RWPE2 (cell line): Measurements from ENCODE around the gene ATXN7L1.
"Not testable (repeated sequence)": the region's sequence is repeated elsewhere in the genome, so short reads cannot be mapped to it uniquely, and the experiment has no call there.

Source experiments
- ATAC-seq: fragments of 200-7000 bp; cut with Tn5 transposase; 3 replicates; pipeline ENCODE4 v1.9.1; 2021; ENCODE audit warnings: low read depth
- DNase-seq: peaks from one replicate; pipeline ENCODE4 v3.0.0-alpha.2; 2020; ENCODE audit warnings: low spot score
- H3K27ac ChIP-seq: fragments of 450-650 bp; 2 replicates; pipeline ENCODE4 v1.5.1; 2017; ENCODE audit warnings: mild to moderate bottlenecking; ENCODE audit not compliant: poor library complexity, severe bottlenecking
- H3K27me3 ChIP-seq: fragments of 250-450 bp; sonication (Bioruptor Pico); 2 replicates; pipeline ENCODE4 v1.5.1; 2021; ENCODE audit warnings: mild to moderate bottlenecking, moderate library complexity; ENCODE audit not compliant: insufficient read depth, poor library complexity, severe bottlenecking
- H3K36me3 ChIP-seq: fragments of 250-450 bp; sonication (Bioruptor Pico); 2 replicates; pipeline ENCODE4 v1.5.1; 2020; ENCODE audit warnings: low read depth, mild to moderate bottlenecking, moderate library complexity
- H3K4me1 ChIP-seq: fragments of 250-450 bp; sonication (Bioruptor Pico); 2 replicates; pipeline ENCODE4 v1.5.1; 2021; ENCODE audit warnings: mild to moderate bottlenecking, moderate library complexity; ENCODE audit not compliant: insufficient read depth, poor library complexity, severe bottlenecking
- H3K4me3 ChIP-seq: fragments of 250-450 bp; sonication (Bioruptor Pico); 2 replicates; pipeline ENCODE4 v1.5.1; 2021; ENCODE audit warnings: mild to moderate bottlenecking, moderate library complexity; ENCODE audit not compliant: severe bottlenecking
- H3K9me3 ChIP-seq: fragments of 250-450 bp; sonication (Bioruptor Pico); 2 replicates; pipeline ENCODE4 v1.5.1; 2021; ENCODE audit warnings: mild to moderate bottlenecking, moderate library complexity; ENCODE audit not compliant: severe bottlenecking
- TF ChIP-seq, protein P1 (sequence below): fragments of 450-650 bp; IDR thresholded peaks from one replicate; pipeline ENCODE4 v1.5.1; 2017; ENCODE audit warnings: mild to moderate bottlenecking, moderate library complexity; ENCODE audit not compliant: poor library complexity, severe bottlenecking

The ATXN7L1 gene

DNA sequence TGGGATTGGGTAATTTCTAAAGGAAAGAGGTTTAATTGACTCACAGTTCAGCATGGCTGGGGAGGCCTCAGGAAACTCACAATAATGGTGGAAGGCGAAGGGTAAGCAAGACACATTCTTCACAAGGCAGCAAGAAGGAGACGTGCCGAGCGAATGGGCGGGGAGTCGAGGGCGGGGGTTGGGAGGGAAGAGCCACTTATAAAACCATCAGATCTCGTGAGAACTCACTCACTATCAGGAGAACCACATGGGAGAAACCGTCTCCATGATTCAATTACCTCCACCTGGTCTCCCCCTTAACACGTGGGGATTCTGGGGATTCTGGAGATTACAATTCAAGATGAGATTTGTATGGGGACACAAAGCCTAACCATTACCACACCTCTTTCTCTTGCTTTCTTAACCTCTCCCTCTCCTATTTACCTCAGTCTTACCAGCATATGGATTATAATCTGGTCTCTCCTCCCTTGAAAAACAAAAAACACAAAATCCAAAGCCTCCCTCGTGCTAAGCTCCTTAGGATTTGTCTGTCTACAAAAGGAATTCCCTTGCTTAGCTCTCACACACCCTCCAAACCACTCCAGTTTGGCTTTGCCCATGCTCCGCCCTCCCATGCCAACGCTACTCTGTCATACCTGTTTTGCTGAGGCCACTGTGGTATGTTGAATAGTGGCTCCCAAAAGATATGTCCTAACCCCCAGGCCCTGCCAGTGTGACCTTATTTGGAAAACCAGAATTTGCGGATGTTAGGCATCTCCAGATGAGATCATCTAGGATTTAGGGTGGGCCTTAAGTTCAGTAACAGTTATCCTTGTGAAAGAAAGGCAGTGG, 275.5 kb downstream of the ATXN7L1 start:
- no peaks in the 10 kb centered on the region for H3K27me3 ChIP-seq
- TF ChIP-seq, protein P1, sequence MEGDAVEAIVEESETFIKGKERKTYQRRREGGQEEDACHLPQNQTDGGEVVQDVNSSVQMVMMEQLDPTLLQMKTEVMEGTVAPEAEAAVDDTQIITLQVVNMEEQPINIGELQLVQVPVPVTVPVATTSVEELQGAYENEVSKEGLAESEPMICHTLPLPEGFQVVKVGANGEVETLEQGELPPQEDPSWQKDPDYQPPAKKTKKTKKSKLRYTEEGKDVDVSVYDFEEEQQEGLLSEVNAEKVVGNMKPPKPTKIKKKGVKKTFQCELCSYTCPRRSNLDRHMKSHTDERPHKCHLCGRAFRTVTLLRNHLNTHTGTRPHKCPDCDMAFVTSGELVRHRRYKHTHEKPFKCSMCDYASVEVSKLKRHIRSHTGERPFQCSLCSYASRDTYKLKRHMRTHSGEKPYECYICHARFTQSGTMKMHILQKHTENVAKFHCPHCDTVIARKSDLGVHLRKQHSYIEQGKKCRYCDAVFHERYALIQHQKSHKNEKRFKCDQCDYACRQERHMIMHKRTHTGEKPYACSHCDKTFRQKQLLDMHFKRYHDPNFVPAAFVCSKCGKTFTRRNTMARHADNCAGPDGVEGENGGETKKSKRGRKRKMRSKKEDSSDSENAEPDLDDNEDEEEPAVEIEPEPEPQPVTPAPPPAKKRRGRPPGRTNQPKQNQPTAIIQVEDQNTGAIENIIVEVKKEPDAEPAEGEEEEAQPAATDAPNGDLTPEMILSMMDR, result no peak
- H3K27ac ChIP-seq, result no peak overlapping the region
- ATAC-seq (peak; percentile 62), DNase-seq (no peak)
- no peak overlapping the region for H3K4me3 ChIP-seq
- no peaks in the 10 kb centered on the region for H3K36me3 ChIP-seq
- H3K9me3 ChIP-seq, result no peaks in the 10 kb centered on the region
- no peaks in the 10 kb centered on the region for H3K4me1 ChIP-seq

DNA sequence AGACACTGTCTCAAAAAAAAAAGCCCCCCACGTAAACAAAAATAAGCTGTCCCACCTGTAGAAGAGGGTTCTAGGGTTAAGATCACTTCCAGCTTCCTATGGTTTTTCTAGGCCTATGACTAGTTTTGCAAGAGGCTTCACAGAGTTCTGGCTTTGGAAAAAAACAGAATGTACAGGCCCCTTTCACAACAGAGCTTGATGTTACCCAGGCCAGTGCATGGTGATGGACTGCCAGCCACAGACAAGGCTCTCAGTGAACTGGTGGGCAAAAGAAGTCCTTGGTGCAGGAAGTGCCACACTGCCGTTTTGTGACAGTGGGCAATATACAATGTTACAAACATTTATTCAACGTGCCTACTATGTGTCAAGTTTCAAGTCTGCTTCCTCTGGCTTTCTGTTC, 276.8 kb downstream of the ATXN7L1 start:
- ATAC-seq (no peak), DNase-seq (no peak)
- H3K9me3 ChIP-seq, result no peaks in the 10 kb centered on the region
- TF ChIP-seq, protein P1, result no peak
- H3K27ac ChIP-seq, result no peak overlapping the region
- H3K4me1 ChIP-seq, result no peaks in the 10 kb centered on the region
- no peaks in the 10 kb centered on the region for H3K27me3 ChIP-seq
- no peaks in the 10 kb centered on the region for H3K36me3 ChIP-seq
- no peak overlapping the region for H3K4me3 ChIP-seq

DNA sequence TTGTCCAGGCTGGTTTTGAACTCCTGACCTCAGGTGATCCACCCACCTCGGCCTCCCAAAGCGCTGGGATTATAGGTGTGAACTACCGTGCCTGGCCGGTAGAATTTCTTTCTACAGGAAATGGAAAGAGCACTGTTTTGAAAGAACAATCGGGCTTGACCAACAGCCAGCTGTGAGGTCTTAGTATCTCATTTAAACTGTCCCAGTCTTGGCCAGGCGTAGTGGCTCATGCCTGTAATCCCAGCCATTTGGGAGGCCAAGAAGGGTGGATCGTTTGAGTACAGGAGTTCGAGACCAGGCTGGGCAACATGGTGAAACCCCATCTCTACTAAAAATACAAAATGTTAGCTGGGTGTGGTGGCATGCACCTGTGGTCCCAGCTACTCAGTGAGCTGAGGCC, 277.3 kb downstream of the ATXN7L1 start:
- not testable (repeated sequence) for H3K9me3 ChIP-seq, H3K4me1 ChIP-seq, DNase-seq, H3K36me3 ChIP-seq, H3K27me3 ChIP-seq, ATAC-seq, H3K4me3 ChIP-seq, H3K27ac ChIP-seq

DNA sequence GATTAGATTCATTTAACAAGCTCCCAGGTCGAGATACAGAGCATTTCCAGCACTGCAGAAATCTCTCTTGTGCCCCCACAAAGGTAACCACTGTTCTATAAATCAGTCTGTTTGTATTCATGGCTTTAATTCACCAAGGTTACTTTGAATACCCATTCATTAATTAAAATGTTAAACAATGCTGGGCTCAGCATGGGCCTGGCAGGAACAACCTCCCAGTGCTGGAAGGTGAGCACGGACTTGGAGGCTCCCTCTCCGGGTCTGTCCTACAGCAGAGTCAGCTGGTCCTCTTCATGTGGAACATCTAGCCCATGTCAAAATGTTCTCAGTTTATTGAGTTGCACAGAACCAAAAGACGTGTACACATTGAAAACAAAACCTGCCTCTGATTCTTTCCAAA, 279.5 kb downstream of the ATXN7L1 start:
- ATAC-seq, result no peak
- H3K27me3 ChIP-seq, result no peaks in the 10 kb centered on the region
- TF ChIP-seq, protein P1, result no peak
- no peaks in the 10 kb centered on the region for H3K36me3 ChIP-seq
- H3K4me1 ChIP-seq, result no peaks in the 10 kb centered on the region
- no peaks in the 10 kb centered on the region for H3K9me3 ChIP-seq
- DNase-seq, result no peak
- H3K4me3 ChIP-seq, result no peak overlapping the region
- no peak overlapping the region for H3K27ac ChIP-seq

DNA sequence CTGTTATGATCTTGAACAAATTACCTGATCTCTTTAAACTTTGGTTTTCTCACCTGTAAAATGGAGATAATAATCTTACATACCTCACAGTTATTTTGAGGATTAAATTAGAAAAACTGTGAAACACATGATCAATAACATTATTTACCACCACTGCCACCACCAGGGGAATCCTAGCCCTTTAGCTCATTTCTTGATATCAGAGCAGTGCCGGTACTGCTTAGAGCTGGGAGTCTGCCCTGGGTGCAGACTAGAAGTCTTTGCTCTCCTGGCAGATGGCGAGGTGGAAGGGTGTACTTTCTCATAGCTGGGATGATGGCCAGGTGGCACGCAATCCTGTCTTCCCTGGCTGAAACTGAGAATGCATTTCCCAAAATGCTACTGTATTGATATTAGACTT, 282.4 kb downstream of the ATXN7L1 start:
- ATAC-seq (no peak), DNase-seq (no peak)
- no peaks in the 10 kb centered on the region for H3K27me3 ChIP-seq
- TF ChIP-seq, protein P1, result no peak
- no peaks in the 10 kb centered on the region for H3K4me1 ChIP-seq
- no peaks in the 10 kb centered on the region for H3K36me3 ChIP-seq
- H3K4me3 ChIP-seq, result no peak overlapping the region
- H3K27ac ChIP-seq, result no peak overlapping the region
- H3K9me3 ChIP-seq, result no peaks in the 10 kb centered on the region
